ENCODE measurements around the gene FXYD2.

DNA sequence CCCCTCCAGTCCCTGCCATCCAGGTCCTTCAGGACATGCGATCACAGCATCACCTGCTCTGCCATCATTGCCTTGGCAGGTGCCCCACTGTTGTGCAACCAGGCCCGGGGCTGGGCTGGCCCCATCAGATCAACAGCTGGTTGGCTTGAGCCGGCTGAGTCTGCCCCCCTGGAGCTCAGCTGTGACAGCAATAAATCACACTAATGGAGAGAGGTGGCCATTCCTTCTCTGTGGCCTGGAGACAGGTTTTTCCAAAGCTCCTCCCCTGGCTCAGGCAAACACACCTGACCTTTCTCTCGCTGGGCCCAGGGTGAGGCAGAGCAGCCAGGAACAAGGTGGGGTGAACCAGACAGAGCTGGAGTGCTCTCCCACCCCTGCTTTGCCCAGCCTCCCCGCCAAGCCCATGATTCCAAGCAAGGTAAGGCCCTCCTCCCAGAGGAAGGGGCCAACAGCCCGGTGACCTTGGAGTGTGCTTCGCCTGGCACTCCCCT lies 8.9 kb upstream of the FXYD2 start:
- no peak for TF ChIP-seq JUND (IDR thresholded peaks at IDR 0.05; ENCODE audit: low read depth, low read length)
- TF ChIP-seq, protein P1, sequence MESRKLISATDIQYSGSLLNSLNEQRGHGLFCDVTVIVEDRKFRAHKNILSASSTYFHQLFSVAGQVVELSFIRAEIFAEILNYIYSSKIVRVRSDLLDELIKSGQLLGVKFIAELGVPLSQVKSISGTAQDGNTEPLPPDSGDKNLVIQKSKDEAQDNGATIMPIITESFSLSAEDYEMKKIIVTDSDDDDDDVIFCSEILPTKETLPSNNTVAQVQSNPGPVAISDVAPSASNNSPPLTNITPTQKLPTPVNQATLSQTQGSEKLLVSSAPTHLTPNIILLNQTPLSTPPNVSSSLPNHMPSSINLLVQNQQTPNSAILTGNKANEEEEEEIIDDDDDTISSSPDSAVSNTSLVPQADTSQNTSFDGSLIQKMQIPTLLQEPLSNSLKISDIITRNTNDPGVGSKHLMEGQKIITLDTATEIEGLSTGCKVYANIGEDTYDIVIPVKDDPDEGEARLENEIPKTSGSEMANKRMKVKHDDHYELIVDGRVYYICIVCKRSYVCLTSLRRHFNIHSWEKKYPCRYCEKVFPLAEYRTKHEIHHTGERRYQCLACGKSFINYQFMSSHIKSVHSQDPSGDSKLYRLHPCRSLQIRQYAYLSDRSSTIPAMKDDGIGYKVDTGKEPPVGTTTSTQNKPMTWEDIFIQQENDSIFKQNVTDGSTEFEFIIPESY (IDR thresholded peaks at IDR 0.05), result no peak
- TF ChIP-seq CTCF (IDR thresholded peaks at IDR 0.05 in 2 of 3, conservative IDR thresholded peaks at IDR 0.05 in 1 of 3; ENCODE audit: control insufficient read depth in 2 of 3, extremely low read depth in 1 of 3, insufficient read depth in 1 of 3, low read depth in 3 of 3, low read length in 3 of 3), result no peak
- no peak for TF ChIP-seq EGR1 (IDR thresholded peaks at IDR 0.05; ENCODE audit: borderline replicate concordance in 1 of 2, low read depth in 2 of 2, low read length in 2 of 2)
- no peak for TF ChIP-seq BHLHE40 (IDR thresholded peaks at IDR 0.05; ENCODE audit: borderline replicate concordance in 1 of 2, low read depth in 2 of 2, low read length in 1 of 2)
- no peak for TF ChIP-seq TCF7 (IDR thresholded peaks at IDR 0.05; ENCODE audit: borderline replicate concordance)
- TF ChIP-seq POLR2A (IDR thresholded peaks at IDR 0.05; ENCODE audit: low read depth, low read length), result no peak
- no peak for TF ChIP-seq MYB (IDR thresholded peaks at IDR 0.05; ENCODE audit: borderline replicate concordance, low read depth, low read length)
- no peak for TF ChIP-seq IKZF1 (conservative IDR thresholded peaks at IDR 0.05)
